Measurements from ENCODE around the gene MIPEP.

The MIPEP gene

GRCh38 chr13:23730251-23730650 lies 158.9 kb downstream of the MIPEP start:
- no peak for DNase-seq (ENCODE audit: low spot score)
- TF ChIP-seq CTCF (IDR thresholded peaks at IDR 0.05; ENCODE audit: extremely low read depth, missing control alignments), result no peak

GRCh38 chr13:23729531-23729930 lies 159.7 kb downstream of the MIPEP start:
- no peak for DNase-seq (ENCODE audit: low spot score)
- TF ChIP-seq CTCF (IDR thresholded peaks at IDR 0.05; ENCODE audit: extremely low read depth, missing control alignments), result no peak

- DNase-seq (ENCODE audit: low spot score), result no peak
- TF ChIP-seq CTCF (IDR thresholded peaks at IDR 0.05; ENCODE audit: extremely low read depth, missing control alignments), result no peak
Observed at GRCh38 chr13:23728807-23729206, 160.4 kb downstream of the MIPEP start.

GRCh38 chr13:23725922-23726321 lies 163.3 kb downstream of the MIPEP start:
- DNase-seq (ENCODE audit: low spot score), result no peak
- no peak for TF ChIP-seq CTCF (IDR thresholded peaks at IDR 0.05; ENCODE audit: extremely low read depth, missing control alignments)

- no peak for TF ChIP-seq CTCF (IDR thresholded peaks at IDR 0.05; ENCODE audit: extremely low read depth, missing control alignments)
Observed at GRCh38 chr13:23724196-23724970, 164.8 kb downstream of the MIPEP start.

GRCh38 chr13:23723471-23723870 lies 165.7 kb downstream of the MIPEP start:
- no peak for DNase-seq (ENCODE audit: low spot score)
- no peak for TF ChIP-seq CTCF (IDR thresholded peaks at IDR 0.05; ENCODE audit: extremely low read depth, missing control alignments)

More at GRCh38 chr13:23724196-23724970, 164.8 kb downstream of the MIPEP start:
- no peak for DNase-seq (ENCODE audit: low spot score)

GRCh38 chr13:23722726-23723453 lies 166.3 kb downstream of the MIPEP start:
- no peak for DNase-seq (ENCODE audit: low spot score)
- no peak for TF ChIP-seq CTCF (IDR thresholded peaks at IDR 0.05; ENCODE audit: extremely low read depth, missing control alignments)
